Skeletal muscle satellite cell (primary cell): ENCODE data around the gene TBC1D2. TPM values are rescaled to one million over a fixed set of nuclear protein-coding genes. Genes with fewer than 3 reads are reported as not detected.

ENCODE experiments used
- H3K27me3 ChIP-seq: 2 replicates; pipeline ENCODE4 v1.7.0; 2013; ENCODE audit warnings: low read length; ENCODE audit not compliant: control insufficient read depth, insufficient read depth
- H3K36me3 ChIP-seq: 2 replicates; pipeline ENCODE4 v1.7.0; 2013; ENCODE audit warnings: mild to moderate bottlenecking, control low read depth, low read length; ENCODE audit not compliant: insufficient read depth
- H3K4me1 ChIP-seq: 2 replicates; pipeline ENCODE4 v1.7.0; 2013; ENCODE audit warnings: low read length; ENCODE audit not compliant: control insufficient read depth, insufficient read depth
- H3K4me2 ChIP-seq: 2 replicates; pipeline ENCODE4 v1.7.0; 2013; ENCODE audit warnings: mild to moderate bottlenecking, low read length
- H3K4me3 ChIP-seq: 2 replicates; pipeline ENCODE4 v1.7.0; 2013; ENCODE audit warnings: low read length
- H3K9ac ChIP-seq: 2 replicates; pipeline ENCODE4 v1.7.0; 2013; ENCODE audit warnings: mild to moderate bottlenecking, low read depth, low read length, moderate library complexity
- H3K9me3 ChIP-seq: replicated peaks from 2 replicates; pipeline ENCODE4 v1.7.0; 2013; ENCODE audit warnings: mild to moderate bottlenecking, control low read depth, low read length
- total RNA-seq: library from RNA; depleted of rRNA; stranded (reverse); fragments of >200 nt; gene quantifications from 2 replicates; pipeline ENCODE4 v1.2.3, GENCODE V29; 2012; rRNA removed

Gene TBC1D2
- total RNA-seq, result 13.9 and 37.1 TPM in 2 replicates

GRCh38 chr9:98255578-98256296, at the start of gene TBC1D2:
TSS of gene TBC1D2 (minus strand) at chr9:98255649. CDS start at chr9:98255541, 108 bp downstream.
- H3K4me3 ChIP-seq, result peak within 1 kb of the TSS; percentile 89
- H3K9ac ChIP-seq, result peak within 1 kb of the TSS; percentile 88
- no peaks in the 10 kb centered on the region for H3K9me3 ChIP-seq
- peaks cover 40% of the 10 kb centered on the region for H3K4me1 ChIP-seq
- H3K27me3 ChIP-seq, result no peaks in the 10 kb centered on the region
- H3K36me3 ChIP-seq, result peaks cover 13% of the 10 kb centered on the region
- H3K4me2 ChIP-seq, result peak within 1 kb of the TSS; percentile 93

GRCh38 chr9:98304381-98304780, 48.9 kb upstream of the TBC1D2 start:
- Histone ChIP-seq H3K9ac (no peak overlapping the region), H3K27me3 (no peaks in the 10 kb centered on the region), H3K4me2 (no peak overlapping the region), H3K4me3 (no peak overlapping the region), H3K36me3 (no peaks in the 10 kb centered on the region), H3K9me3 (no peaks in the 10 kb centered on the region), H3K4me1 (no peaks in the 10 kb centered on the region)

- Histone ChIP-seq H3K9ac (no peak overlapping the region), H3K4me1 (no peaks in the 10 kb centered on the region), H3K9me3 (no peaks in the 10 kb centered on the region), H3K36me3 (no peaks in the 10 kb centered on the region), H3K27me3 (no peaks in the 10 kb centered on the region), H3K4me3 (no peak overlapping the region), H3K4me2 (no peak overlapping the region)
These were observed 48.2 kb upstream of the TBC1D2 start for GRCh38 chr9:98303633-98304125.

- H3K27me3 ChIP-seq, result no peaks in the 10 kb centered on the region
- no peak overlapping the region for H3K4me2 ChIP-seq
- H3K4me1 ChIP-seq, result no peaks in the 10 kb centered on the region
These were observed 47.6 kb upstream of the TBC1D2 start for GRCh38 chr9:98302938-98303632.

GRCh38 chr9:98302150-98302549, 46.7 kb upstream of the TBC1D2 start:
- H3K4me2 ChIP-seq, result no peak overlapping the region
- no peaks in the 10 kb centered on the region for H3K9me3 ChIP-seq
- H3K4me3 ChIP-seq, result no peak overlapping the region
- H3K9ac ChIP-seq, result no peak overlapping the region
- no peaks in the 10 kb centered on the region for H3K36me3 ChIP-seq
- H3K4me1 ChIP-seq, result no peaks in the 10 kb centered on the region
- no peaks in the 10 kb centered on the region for H3K27me3 ChIP-seq

More at GRCh38 chr9:98302938-98303632, 47.6 kb upstream of the TBC1D2 start:
- Histone ChIP-seq H3K4me3 (no peak overlapping the region), H3K9ac (no peak overlapping the region), H3K9me3 (no peaks in the 10 kb centered on the region), H3K36me3 (no peaks in the 10 kb centered on the region)

GRCh38 chr9:98300611-98301010, 45.2 kb upstream of the TBC1D2 start:
- H3K36me3 ChIP-seq, result no peaks in the 10 kb centered on the region
- H3K4me3 ChIP-seq, result no peak overlapping the region
- H3K4me1 ChIP-seq, result no peaks in the 10 kb centered on the region
- no peak overlapping the region for H3K9ac ChIP-seq
- H3K9me3 ChIP-seq, result no peaks in the 10 kb centered on the region
- peaks cover 5% of the 10 kb centered on the region for H3K27me3 ChIP-seq
- no peak overlapping the region for H3K4me2 ChIP-seq

GRCh38 chr9:98298476-98298875, 43.0 kb upstream of the TBC1D2 start:
- H3K9me3 ChIP-seq, result no peaks in the 10 kb centered on the region
- H3K36me3 ChIP-seq, result no peaks in the 10 kb centered on the region
- peaks cover 17% of the 10 kb centered on the region for H3K27me3 ChIP-seq
- H3K4me3 ChIP-seq, result no peak overlapping the region
- no peak overlapping the region for H3K4me2 ChIP-seq
- no peak overlapping the region for H3K9ac ChIP-seq
- H3K4me1 ChIP-seq, result no peaks in the 10 kb centered on the region

- H3K9me3 ChIP-seq, result no peaks in the 10 kb centered on the region
- no peak overlapping the region for H3K9ac ChIP-seq
- H3K4me1 ChIP-seq, result no peaks in the 10 kb centered on the region
- no peaks in the 10 kb centered on the region for H3K36me3 ChIP-seq
- H3K4me3 ChIP-seq, result no peak overlapping the region
- no peak overlapping the region for H3K4me2 ChIP-seq
- H3K27me3 ChIP-seq, result peaks cover 42% of the 10 kb centered on the region
These were observed 40.4 kb upstream of the TBC1D2 start for GRCh38 chr9:98295824-98296223.

- H3K4me3 ChIP-seq, result no peak overlapping the region
- peaks cover 62% of the 10 kb centered on the region for H3K27me3 ChIP-seq
- no peaks in the 10 kb centered on the region for H3K36me3 ChIP-seq
- no peaks in the 10 kb centered on the region for H3K4me1 ChIP-seq
- H3K9ac ChIP-seq, result no peak overlapping the region
- H3K9me3 ChIP-seq, result no peaks in the 10 kb centered on the region
- no peak overlapping the region for H3K4me2 ChIP-seq
These were observed 36.4 kb upstream of the TBC1D2 start for GRCh38 chr9:98291820-98292219.

- no peaks in the 10 kb centered on the region for H3K4me1 ChIP-seq
- H3K4me2 ChIP-seq, result no peak overlapping the region
- no peaks in the 10 kb centered on the region for H3K9me3 ChIP-seq
- no peak overlapping the region for H3K9ac ChIP-seq
- H3K4me3 ChIP-seq, result no peak overlapping the region
- no peaks in the 10 kb centered on the region for H3K36me3 ChIP-seq
- H3K27me3 ChIP-seq, result peaks cover 62% of the 10 kb centered on the region
These were observed 35.0 kb upstream of the TBC1D2 start for GRCh38 chr9:98290411-98290810.

- Histone ChIP-seq H3K36me3 (no peaks in the 10 kb centered on the region), H3K4me2 (no peak overlapping the region), H3K4me3 (no peak overlapping the region), H3K9ac (no peak overlapping the region), H3K27me3 (peaks cover 64% of the 10 kb centered on the region), H3K4me1 (no peaks in the 10 kb centered on the region), H3K9me3 (no peaks in the 10 kb centered on the region)
These were observed 34.3 kb upstream of the TBC1D2 start for GRCh38 chr9:98289614-98290201.
